ENCODE measurements around the gene ACSM2A.
"Not testable (repeated sequence)": the region's sequence is repeated elsewhere in the genome, so short reads cannot be mapped to it uniquely, and the experiment has no call there.

ACSM2A gene

GRCh38 chr16:20469930-20470329 lies 18.6 kb downstream of the ACSM2A start:
- not testable (repeated sequence) for H3K36me3 ChIP-seq (ENCODE audit: control insufficient read depth, insufficient read depth, low read length); H3K27ac ChIP-seq (ENCODE audit: low read depth, low read length); H3K9ac ChIP-seq (ENCODE audit: low read length); H3K4me1 ChIP-seq (ENCODE audit: control insufficient read depth, insufficient read depth, low read length); H3K27me3 ChIP-seq (ENCODE audit: control insufficient read depth, insufficient read depth, low read length); H3K4me3 ChIP-seq (ENCODE audit: low read length)

- not testable (repeated sequence) for H3K9ac ChIP-seq (ENCODE audit: low read length); H3K36me3 ChIP-seq (ENCODE audit: control insufficient read depth, insufficient read depth, low read length); H3K27me3 ChIP-seq (ENCODE audit: control insufficient read depth, insufficient read depth, low read length); H3K27ac ChIP-seq (ENCODE audit: low read depth, low read length); H3K4me3 ChIP-seq (ENCODE audit: low read length); H3K4me1 ChIP-seq (ENCODE audit: control insufficient read depth, insufficient read depth, low read length)
Observed at GRCh38 chr16:20470732-20471131, 19.4 kb downstream of the ACSM2A start.

- H3K4me3 ChIP-seq (ENCODE audit: low read length); H3K4me1 ChIP-seq (ENCODE audit: control insufficient read depth, insufficient read depth, low read length); H3K36me3 ChIP-seq (ENCODE audit: control insufficient read depth, insufficient read depth, low read length); H3K27ac ChIP-seq (ENCODE audit: low read depth, low read length); H3K9ac ChIP-seq (ENCODE audit: low read length); H3K27me3 ChIP-seq (ENCODE audit: control insufficient read depth, insufficient read depth, low read length): not testable (repeated sequence)
Observed at GRCh38 chr16:20477188-20477744, 25.9 kb downstream of the ACSM2A start.

- H3K4me3 ChIP-seq (ENCODE audit: low read length); H3K27me3 ChIP-seq (ENCODE audit: control insufficient read depth, insufficient read depth, low read length); H3K27ac ChIP-seq (ENCODE audit: low read depth, low read length); H3K9ac ChIP-seq (ENCODE audit: low read length); H3K36me3 ChIP-seq (ENCODE audit: control insufficient read depth, insufficient read depth, low read length); H3K4me1 ChIP-seq (ENCODE audit: control insufficient read depth, insufficient read depth, low read length): not testable (repeated sequence)
Observed at GRCh38 chr16:20483989-20484388, 32.7 kb downstream of the ACSM2A start.

- Histone ChIP-seq H3K27me3 (ENCODE audit: control insufficient read depth, insufficient read depth, low read length) (no peaks in the 10 kb centered on the region), H3K4me1 (ENCODE audit: control insufficient read depth, insufficient read depth, low read length) (no peaks in the 10 kb centered on the region), H3K4me3 (ENCODE audit: low read length) (no peak overlapping the region), H3K36me3 (ENCODE audit: control insufficient read depth, insufficient read depth, low read length) (no peaks in the 10 kb centered on the region), H3K9ac (ENCODE audit: low read length) (no peak overlapping the region), H3K27ac (ENCODE audit: low read depth, low read length) (no peak overlapping the region)
Observed at GRCh38 chr16:20484726-20485125, 33.4 kb downstream of the ACSM2A start.

GRCh38 chr16:20485408-20485807 lies 34.1 kb downstream of the ACSM2A start:
- H3K36me3 ChIP-seq (ENCODE audit: control insufficient read depth, insufficient read depth, low read length), result no peaks in the 10 kb centered on the region

GRCh38 chr16:20490994-20491393 lies 39.7 kb downstream of the ACSM2A start:
- not testable (repeated sequence) for H3K9ac ChIP-seq (ENCODE audit: low read length); H3K27ac ChIP-seq (ENCODE audit: low read depth, low read length); H3K36me3 ChIP-seq (ENCODE audit: control insufficient read depth, insufficient read depth, low read length); H3K27me3 ChIP-seq (ENCODE audit: control insufficient read depth, insufficient read depth, low read length); H3K4me1 ChIP-seq (ENCODE audit: control insufficient read depth, insufficient read depth, low read length); H3K4me3 ChIP-seq (ENCODE audit: low read length)

More at GRCh38 chr16:20485408-20485807, 34.1 kb downstream of the ACSM2A start:
- H3K4me1 ChIP-seq (ENCODE audit: control insufficient read depth, insufficient read depth, low read length), result no peaks in the 10 kb centered on the region
- H3K27ac ChIP-seq (ENCODE audit: low read depth, low read length), result no peak overlapping the region
- H3K9ac ChIP-seq (ENCODE audit: low read length), result no peak overlapping the region
- H3K4me3 ChIP-seq (ENCODE audit: low read length), result no peak overlapping the region
- H3K27me3 ChIP-seq (ENCODE audit: control insufficient read depth, insufficient read depth, low read length), result no peaks in the 10 kb centered on the region

- not testable (repeated sequence) for H3K27me3 ChIP-seq (ENCODE audit: control insufficient read depth, insufficient read depth, low read length); H3K4me1 ChIP-seq (ENCODE audit: control insufficient read depth, insufficient read depth, low read length); H3K27ac ChIP-seq (ENCODE audit: low read depth, low read length); H3K36me3 ChIP-seq (ENCODE audit: control insufficient read depth, insufficient read depth, low read length); H3K9ac ChIP-seq (ENCODE audit: low read length); H3K4me3 ChIP-seq (ENCODE audit: low read length)
Observed at GRCh38 chr16:20491448-20491847, 40.1 kb downstream of the ACSM2A start.

GRCh38 chr16:20504418-20504817 lies 53.1 kb downstream of the ACSM2A start:
- Histone ChIP-seq H3K4me1 (ENCODE audit: control insufficient read depth, insufficient read depth, low read length) (no peaks in the 10 kb centered on the region), H3K27me3 (ENCODE audit: control insufficient read depth, insufficient read depth, low read length) (no peaks in the 10 kb centered on the region), H3K36me3 (ENCODE audit: control insufficient read depth, insufficient read depth, low read length) (no peaks in the 10 kb centered on the region), H3K4me3 (ENCODE audit: low read length) (no peak overlapping the region), H3K27ac (ENCODE audit: low read depth, low read length) (no peak overlapping the region), H3K9ac (ENCODE audit: low read length) (no peak overlapping the region)

GRCh38 chr16:20507280-20507679 lies 56.0 kb downstream of the ACSM2A start:
- Histone ChIP-seq H3K27me3 (ENCODE audit: control insufficient read depth, insufficient read depth, low read length) (no peaks in the 10 kb centered on the region), H3K4me3 (ENCODE audit: low read length) (no peak overlapping the region), H3K4me1 (ENCODE audit: control insufficient read depth, insufficient read depth, low read length) (no peaks in the 10 kb centered on the region), H3K9ac (ENCODE audit: low read length) (no peak overlapping the region), H3K36me3 (ENCODE audit: control insufficient read depth, insufficient read depth, low read length) (no peaks in the 10 kb centered on the region), H3K27ac (ENCODE audit: low read depth, low read length) (no peak overlapping the region)

GRCh38 chr16:20510323-20510722 lies 59.0 kb downstream of the ACSM2A start:
- Histone ChIP-seq H3K27me3 (ENCODE audit: control insufficient read depth, insufficient read depth, low read length) (no peaks in the 10 kb centered on the region), H3K4me3 (ENCODE audit: low read length) (no peak overlapping the region), H3K36me3 (ENCODE audit: control insufficient read depth, insufficient read depth, low read length) (no peaks in the 10 kb centered on the region), H3K9ac (ENCODE audit: low read length) (no peak overlapping the region), H3K27ac (ENCODE audit: low read depth, low read length) (no peak overlapping the region), H3K4me1 (ENCODE audit: control insufficient read depth, insufficient read depth, low read length) (no peaks in the 10 kb centered on the region)

- no peak overlapping the region for H3K27ac ChIP-seq (ENCODE audit: low read depth, low read length)
- no peak overlapping the region for H3K4me3 ChIP-seq (ENCODE audit: low read length)
- H3K9ac ChIP-seq (ENCODE audit: low read length), result no peak overlapping the region
- no peaks in the 10 kb centered on the region for H3K36me3 ChIP-seq (ENCODE audit: control insufficient read depth, insufficient read depth, low read length)
- no peaks in the 10 kb centered on the region for H3K4me1 ChIP-seq (ENCODE audit: control insufficient read depth, insufficient read depth, low read length)
- no peaks in the 10 kb centered on the region for H3K27me3 ChIP-seq (ENCODE audit: control insufficient read depth, insufficient read depth, low read length)
Observed at GRCh38 chr16:20515688-20516090, 64.4 kb downstream of the ACSM2A start.

- no peaks in the 10 kb centered on the region for H3K4me1 ChIP-seq (ENCODE audit: control insufficient read depth, insufficient read depth, low read length)
- H3K27ac ChIP-seq (ENCODE audit: low read depth, low read length), result no peak overlapping the region
- H3K9ac ChIP-seq (ENCODE audit: low read length), result no peak overlapping the region
- H3K27me3 ChIP-seq (ENCODE audit: control insufficient read depth, insufficient read depth, low read length), result no peaks in the 10 kb centered on the region
- no peaks in the 10 kb centered on the region for H3K36me3 ChIP-seq (ENCODE audit: control insufficient read depth, insufficient read depth, low read length)
- H3K4me3 ChIP-seq (ENCODE audit: low read length), result no peak overlapping the region
Observed at GRCh38 chr16:20517149-20517548, 65.8 kb downstream of the ACSM2A start.

Data from rectal smooth muscle tissue (tissue), 1 donor.